Trophoblast cell (in vitro differentiated cells and primary cell): ENCODE results near the gene TNKS1BP1.

Source experiments
- DNase-seq, 2 donors: peaks; one replicate each; pipeline ENCODE4 v3.0.0-alpha.2; 2016
- H2AFZ ChIP-seq: 2 replicates; pipeline ENCODE4 v1.6.1; 2013; ENCODE audit warnings: low read length, moderate library complexity, mild to moderate bottlenecking; ENCODE audit not compliant: insufficient read depth, poor library complexity
- H2AK5ac ChIP-seq: 2 replicates; pipeline ENCODE4 v1.6.1; 2013; ENCODE audit warnings: mild to moderate bottlenecking, low read length
- H2BK120ac ChIP-seq: 2 replicates; pipeline ENCODE4 v1.6.1; 2013; ENCODE audit warnings: low read length, mild to moderate bottlenecking, moderate library complexity; ENCODE audit not compliant: insufficient read depth, poor library complexity
- H2BK12ac ChIP-seq: 2 replicates; pipeline ENCODE4 v1.6.1; 2013; ENCODE audit warnings: mild to moderate bottlenecking, low read length, moderate library complexity
- H2BK5ac ChIP-seq: 2 replicates; pipeline ENCODE4 v1.6.1; 2013; ENCODE audit warnings: low read length, low read depth, moderate library complexity, mild to moderate bottlenecking; ENCODE audit not compliant: poor library complexity
- H3K14ac ChIP-seq: 2 replicates; pipeline ENCODE4 v1.6.1; 2013; ENCODE audit warnings: mild to moderate bottlenecking, low read length
- H3K18ac ChIP-seq: 2 replicates; pipeline ENCODE4 v1.6.1; 2013; ENCODE audit warnings: mild to moderate bottlenecking, low read length
- H3K23ac ChIP-seq: 2 replicates; pipeline ENCODE4 v1.6.1; 2013; ENCODE audit warnings: low read length
- H3K27ac ChIP-seq: 2 replicates; pipeline ENCODE4 v1.5.1; 2013; ENCODE audit warnings: low read depth, mild to moderate bottlenecking, inconsistent platforms, low read length, moderate library complexity
- H3K27me3 ChIP-seq: 2 replicates; pipeline ENCODE4 v1.6.1; 2013; ENCODE audit warnings: inconsistent platforms, mild to moderate bottlenecking, low read length, moderate library complexity; ENCODE audit not compliant: insufficient read depth
- H3K36me3 ChIP-seq, 2 experiments: 1 replicate in 1 of 2; 2 replicates in 1 of 2; pipeline ENCODE4 v1.6.1; 2013; ENCODE audit warnings: low read length in 2 of 2, mild to moderate bottlenecking in 2 of 2, moderate library complexity in 1 of 2; ENCODE audit not compliant: insufficient read depth in 2 of 2, control insufficient read depth in 1 of 2
- H3K4ac ChIP-seq: 2 replicates; pipeline ENCODE4 v1.6.1; 2013; ENCODE audit warnings: low read depth, mild to moderate bottlenecking, low read length, moderate library complexity
- H3K4me1 ChIP-seq, 2 experiments: 1 replicate in 1 of 2; 2 replicates in 1 of 2; pipeline ENCODE4 v1.6.1; 2013; ENCODE audit warnings: low read length in 2 of 2, mild to moderate bottlenecking in 2 of 2, moderate library complexity in 1 of 2; ENCODE audit not compliant: insufficient read depth in 2 of 2, control insufficient read depth in 1 of 2
- H3K4me2 ChIP-seq: 2 replicates; pipeline ENCODE4 v1.6.1; 2013; ENCODE audit warnings: inconsistent platforms, mild to moderate bottlenecking, low read length, moderate library complexity
- H3K4me3 ChIP-seq: 2 replicates; pipeline ENCODE4 v1.5.1; 2013; ENCODE audit warnings: mild to moderate bottlenecking, low read depth, low read length, inconsistent platforms
- H3K79me1 ChIP-seq: one replicate; pipeline ENCODE4 v1.6.1; 2013; ENCODE audit warnings: low read length
- H3K79me2 ChIP-seq: 2 replicates; pipeline ENCODE4 v1.6.1; 2013; ENCODE audit warnings: low read length, mild to moderate bottlenecking; ENCODE audit not compliant: control insufficient read depth, insufficient read depth, poor library complexity
- H3K9ac ChIP-seq: 2 replicates; pipeline ENCODE4 v1.6.1; 2013; ENCODE audit warnings: mild to moderate bottlenecking, low read length
- H3K9me3 ChIP-seq: 2 replicates; pipeline ENCODE4 v1.6.1; 2013; ENCODE audit warnings: low read depth, mild to moderate bottlenecking, control low read depth, inconsistent platforms, low read length; ENCODE audit not compliant: insufficient read depth
- H4K12ac ChIP-seq: 2 replicates; pipeline ENCODE4 v1.6.1; 2013; ENCODE audit warnings: low read depth, mild to moderate bottlenecking, low read length, moderate library complexity
- H4K8ac ChIP-seq: 2 replicates; pipeline ENCODE4 v1.6.1; 2013; ENCODE audit warnings: low read depth, mild to moderate bottlenecking, low read length, moderate library complexity
- H4K91ac ChIP-seq: one replicate; pipeline ENCODE4 v1.6.1; 2013; ENCODE audit warnings: low read depth, mild to moderate bottlenecking, low read length, moderate library complexity
- WGBS: extraction: QIAGEN DNeasy Blood & Tissue Kit; methylation state at CpG from one replicate; pipeline ENCODE4 v1.1.7; 2013; ENCODE audit warnings: missing lambda C conversion rate; ENCODE audit not compliant: insufficient read length, insufficient coverage; ENCODE audit errors: extremely low coverage; 5-methylcytosine and 5-hydroxymethylcytosine counted together

Gene TNKS1BP1

DNA sequence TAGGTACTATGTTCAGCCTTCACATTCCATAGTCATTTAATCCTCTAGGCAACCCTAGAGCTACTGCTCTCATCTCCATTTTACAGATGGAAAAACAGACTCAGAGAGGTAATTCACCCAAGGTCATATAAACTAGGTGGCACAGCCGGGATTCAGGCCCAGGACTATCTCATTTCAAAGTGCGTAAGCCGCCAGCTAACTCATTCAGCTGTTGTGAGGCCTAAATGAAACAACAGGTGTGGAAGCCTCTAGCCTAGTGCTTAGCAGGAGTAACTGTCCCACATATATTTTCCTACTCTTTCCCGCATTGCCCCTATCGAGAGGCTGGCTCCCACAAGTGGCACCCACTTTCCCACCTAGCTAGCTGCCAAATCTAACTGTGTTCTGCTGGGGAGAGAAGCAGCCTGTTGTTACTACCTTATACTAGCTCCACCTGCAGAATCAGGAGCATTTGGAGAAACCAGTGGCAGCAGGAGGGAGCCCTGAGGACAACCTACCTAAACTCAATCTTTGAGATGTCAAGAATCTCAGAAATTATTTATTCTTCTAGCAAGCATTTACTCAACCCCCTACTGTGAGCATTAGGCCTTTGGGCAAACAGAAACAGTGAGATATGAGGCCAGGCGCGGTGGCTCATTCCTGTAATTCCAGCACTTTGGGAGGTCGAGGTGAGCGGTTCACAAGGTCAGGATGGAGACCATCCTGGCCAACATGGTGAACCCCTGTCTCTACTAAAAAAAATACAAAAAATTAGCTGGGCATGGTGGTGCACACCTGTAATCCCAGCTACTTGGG is 35.3 kb upstream of the TNKS1BP1 start:
- H3K27ac ChIP-seq = no peak overlapping the region
- H2AFZ ChIP-seq = no peak overlapping the region
- H3K4ac ChIP-seq = no peak overlapping the region
- no peak overlapping the region for H3K9ac ChIP-seq
- no peak overlapping the region for H4K91ac ChIP-seq
- H2BK12ac ChIP-seq = no peak overlapping the region
- no peak overlapping the region for H3K18ac ChIP-seq
- no peak overlapping the region for H3K4me2 ChIP-seq
- H2AK5ac ChIP-seq = no peak overlapping the region
- no peak overlapping the region for H3K23ac ChIP-seq
- H3K36me3 ChIP-seq = no peaks in the 10 kb centered on the region
- H4K8ac ChIP-seq = no peak overlapping the region
- H3K4me1 ChIP-seq = no peaks in the 10 kb centered on the region
- H3K79me1 ChIP-seq = no peaks in the 10 kb centered on the region
- no peak overlapping the region for H2BK120ac ChIP-seq
- H3K79me2 ChIP-seq = no peaks in the 10 kb centered on the region
- no peak overlapping the region for H3K4me3 ChIP-seq
- no peak overlapping the region for H4K12ac ChIP-seq
- H3K27me3 ChIP-seq = no peaks in the 10 kb centered on the region
- H2BK5ac ChIP-seq = no peak overlapping the region
- no CpG with 5 or more reads among the region's 9 CpGs for WGBS
- H3K14ac ChIP-seq = no peak overlapping the region
- no peaks in the 10 kb centered on the region for H3K9me3 ChIP-seq
- no peak for DNase-seq

DNA sequence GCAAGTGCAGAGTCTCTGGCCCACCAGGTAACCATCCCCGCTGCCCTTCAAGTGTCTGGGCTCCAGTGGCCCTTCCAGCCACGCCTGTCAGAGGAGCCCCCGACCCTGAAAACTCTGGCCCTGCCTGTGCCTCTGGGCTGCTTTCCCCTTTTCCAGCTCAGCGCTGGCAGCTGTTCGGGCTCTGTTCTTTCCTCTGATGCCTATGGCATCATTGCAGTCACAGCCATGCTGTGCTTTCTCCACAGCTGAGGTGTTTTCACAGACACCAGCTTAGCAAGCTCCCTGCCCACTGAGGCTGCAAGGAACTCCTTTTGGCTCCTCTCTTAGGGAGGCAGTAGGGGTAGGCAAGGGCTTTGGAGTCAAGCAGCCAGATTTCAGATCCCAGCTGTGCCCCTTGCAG is 34.6 kb upstream of the TNKS1BP1 start:
- Histone ChIP-seq H2AFZ (no peak overlapping the region), H3K36me3 (no peaks in the 10 kb centered on the region), H3K27ac (no peak overlapping the region), H3K4ac (no peak overlapping the region), H4K91ac (no peak overlapping the region), H3K18ac (no peak overlapping the region), H3K9ac (no peak overlapping the region), H3K4me3 (no peak overlapping the region), H3K4me1 (no peaks in the 10 kb centered on the region), H3K27me3 (no peaks in the 10 kb centered on the region), H3K4me2 (no peak overlapping the region), H3K79me2 (no peaks in the 10 kb centered on the region), H2BK120ac (no peak overlapping the region), H3K79me1 (no peaks in the 10 kb centered on the region), H3K14ac (no peak overlapping the region), H4K8ac (no peak overlapping the region), H3K9me3 (no peaks in the 10 kb centered on the region), H4K12ac (no peak overlapping the region), H2BK5ac (no peak overlapping the region), H2BK12ac (no peak overlapping the region), H2AK5ac (no peak overlapping the region), H3K23ac (no peak overlapping the region)
- DNase-seq = no peak
- WGBS = no CpG with 5 or more reads among the region's 5 CpGs

DNA sequence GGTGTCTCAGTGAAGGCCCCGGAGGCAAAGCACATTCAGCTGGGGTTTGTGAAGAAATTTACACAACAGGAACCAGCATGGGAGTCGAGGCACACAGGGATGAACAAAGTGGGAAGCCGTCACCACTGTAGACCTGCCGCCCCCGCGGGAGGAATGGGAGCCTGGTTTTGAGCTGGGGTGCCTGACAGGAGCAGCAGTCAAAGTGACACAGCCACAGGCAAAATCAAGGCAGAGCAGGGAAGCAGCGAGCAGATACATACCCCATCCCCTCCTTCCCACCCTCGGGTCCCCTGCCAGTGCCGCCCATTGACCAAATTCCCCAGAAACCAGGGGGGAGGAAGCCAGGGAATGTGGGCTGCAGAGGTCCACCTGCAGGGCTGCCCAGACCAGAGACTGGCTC is 34.2 kb upstream of the TNKS1BP1 start:
- Histone ChIP-seq H3K4me2 (no peak overlapping the region), H3K27me3 (no peaks in the 10 kb centered on the region), H2BK5ac (no peak overlapping the region), H3K9me3 (no peaks in the 10 kb centered on the region), H3K4me3 (no peak overlapping the region), H3K79me1 (no peaks in the 10 kb centered on the region), H3K79me2 (no peaks in the 10 kb centered on the region), H2AFZ (no peak overlapping the region), H4K12ac (no peak overlapping the region), H3K18ac (no peak overlapping the region), H3K4ac (no peak overlapping the region), H3K23ac (no peak overlapping the region), H3K9ac (no peak overlapping the region), H2BK12ac (no peak overlapping the region), H4K91ac (no peak overlapping the region), H2BK120ac (no peak overlapping the region), H2AK5ac (no peak overlapping the region), H3K14ac (no peak overlapping the region), H3K27ac (no peak overlapping the region), H3K4me1 (no peaks in the 10 kb centered on the region), H4K8ac (no peak overlapping the region), H3K36me3 (no peaks in the 10 kb centered on the region)
- no CpG with 5 or more reads among the region's 9 CpGs for WGBS
- DNase-seq = no peak

DNA sequence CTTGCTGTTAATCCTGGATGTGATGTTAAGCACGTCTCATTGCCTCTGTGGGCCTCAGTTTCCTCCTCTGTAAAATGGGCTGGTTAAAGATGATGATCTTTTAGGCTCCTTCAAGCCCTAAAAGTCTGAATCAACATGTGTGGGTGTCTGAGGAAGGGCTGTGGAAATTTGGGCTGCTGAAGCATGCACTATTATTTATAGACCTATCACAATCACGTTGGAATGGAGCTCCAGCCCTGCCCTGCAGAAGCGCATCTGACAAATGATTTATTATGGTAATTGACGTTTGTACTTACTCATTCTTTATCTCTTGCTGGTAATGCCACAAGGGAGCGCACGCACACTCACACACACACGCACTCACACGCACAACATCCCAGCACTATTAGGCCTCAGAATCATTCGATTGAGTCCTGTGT is 33.8 kb upstream of the TNKS1BP1 start:
- no peak overlapping the region for H2AFZ ChIP-seq
- no peak overlapping the region for H3K27ac ChIP-seq
- H2AK5ac ChIP-seq = no peak overlapping the region
- H4K91ac ChIP-seq = no peak overlapping the region
- H3K9me3 ChIP-seq = no peaks in the 10 kb centered on the region
- no peak overlapping the region for H4K12ac ChIP-seq
- DNase-seq = no peak
- no peaks in the 10 kb centered on the region for H3K36me3 ChIP-seq
- H3K4me2 ChIP-seq = no peak overlapping the region
- no peaks in the 10 kb centered on the region for H3K4me1 ChIP-seq
- no peak overlapping the region for H3K9ac ChIP-seq
- no peak overlapping the region for H2BK5ac ChIP-seq
- no peak overlapping the region for H2BK120ac ChIP-seq
- no peaks in the 10 kb centered on the region for H3K79me1 ChIP-seq
- H4K8ac ChIP-seq = no peak overlapping the region
- no peak overlapping the region for H2BK12ac ChIP-seq
- H3K18ac ChIP-seq = no peak overlapping the region
- H3K4me3 ChIP-seq = no peak overlapping the region
- H3K23ac ChIP-seq = no peak overlapping the region
- H3K79me2 ChIP-seq = no peaks in the 10 kb centered on the region
- no peaks in the 10 kb centered on the region for H3K27me3 ChIP-seq
- no peak overlapping the region for H3K14ac ChIP-seq
- no CpG with 5 or more reads among the region's 9 CpGs for WGBS
- H3K4ac ChIP-seq = no peak overlapping the region
